CD4-positive, alpha-beta T cell treated with Interleukin-2 at 100 ng/mL for 4 hours (primary cell): ENCODE measurements around the gene NDE1.

Source experiments
- DNase-seq: peaks from one replicate; pipeline ENCODE4 v3.0.0-alpha.2; 2020; ENCODE audit warnings: low spot score

Gene NDE1

DNA sequence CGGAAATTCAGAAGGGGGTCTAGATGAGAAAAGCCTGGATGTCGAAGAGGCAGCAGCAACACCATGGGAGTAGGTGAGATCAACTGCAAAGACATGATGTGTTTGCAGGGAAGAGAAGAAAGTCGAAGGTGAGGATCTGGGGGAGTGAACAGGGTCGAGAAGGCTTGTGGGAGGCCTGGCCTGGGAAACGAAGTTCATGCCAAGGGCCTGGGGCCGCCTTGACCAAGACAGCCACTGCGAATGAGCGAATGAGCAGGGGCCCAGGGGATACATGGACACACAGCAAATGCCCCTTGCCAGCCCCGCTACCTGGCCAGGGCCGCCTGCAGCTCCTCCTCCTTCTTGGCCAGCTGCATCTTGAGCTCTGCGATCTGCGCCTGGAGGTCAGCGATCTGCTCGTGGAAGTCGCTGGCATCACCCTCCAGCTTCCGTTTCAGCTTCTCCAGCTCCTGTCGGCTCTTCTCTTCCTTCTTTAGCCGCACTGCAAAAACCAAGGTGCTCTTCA, 87.1 kb downstream of the NDE1 start:
- DNase-seq = no peak

DNA sequence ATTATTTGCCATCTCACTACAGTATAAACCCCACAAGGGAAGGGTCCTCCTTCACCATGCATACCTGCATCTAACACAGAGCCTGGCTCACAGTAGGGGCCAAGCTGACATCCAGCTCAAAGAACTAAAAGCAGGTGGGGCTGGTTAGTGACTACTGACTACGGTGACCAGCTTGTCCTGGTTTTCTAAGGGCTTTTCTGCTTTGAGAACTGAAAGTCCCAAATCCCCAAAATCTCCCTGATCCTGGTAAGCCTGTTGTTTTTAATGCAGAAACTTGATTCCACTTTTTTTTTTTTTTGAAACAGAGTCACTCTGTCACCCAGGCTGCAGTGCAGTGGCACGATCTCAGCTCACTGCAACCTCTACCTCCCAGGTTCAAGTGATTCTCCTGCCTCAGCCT, 89.4 kb downstream of the NDE1 start:
- no peak for DNase-seq

DNA sequence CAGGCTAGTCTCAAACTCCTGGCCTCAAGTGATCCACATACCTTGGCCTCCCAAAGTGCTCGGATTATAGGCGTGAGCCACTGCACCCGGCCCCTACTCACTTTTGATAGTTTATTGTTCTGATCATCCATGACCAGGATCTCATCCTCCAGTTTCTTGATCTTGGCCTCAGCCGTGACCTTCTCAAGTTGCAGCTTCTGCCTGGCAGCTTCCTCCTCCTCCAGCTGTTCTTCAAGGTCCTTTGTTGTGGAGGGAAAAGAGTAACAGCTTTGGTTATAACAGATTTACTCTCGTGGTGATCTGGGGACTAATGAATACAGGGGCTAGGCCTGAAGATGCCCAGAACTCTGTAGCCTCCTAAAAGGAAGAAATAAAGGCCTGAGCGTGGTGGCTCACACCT, 89.9 kb downstream of the NDE1 start:
- no peak for DNase-seq

- DNase-seq = no peak
Measured at GRCh38 chr16:15741207-15741871, 91.3 kb downstream of the NDE1 start.

DNA sequence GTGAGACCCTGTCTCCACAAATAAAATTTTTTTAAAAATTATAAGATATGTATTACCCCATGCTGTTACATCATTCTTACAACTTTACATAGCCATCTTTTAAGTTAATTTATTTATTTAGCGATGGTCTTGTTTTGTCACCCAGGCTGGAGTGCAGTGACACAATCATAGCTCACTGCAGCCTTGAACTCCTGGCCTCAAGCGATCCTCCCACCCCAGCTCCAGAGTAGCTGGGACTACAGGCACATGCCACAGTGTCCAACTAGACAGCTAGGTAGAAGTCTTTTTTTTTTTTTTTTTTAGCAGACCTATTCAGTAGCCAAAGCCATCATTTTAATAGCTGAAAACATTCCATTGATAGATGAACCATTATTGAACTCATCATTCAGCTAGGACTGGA, 92.7 kb downstream of the NDE1 start:
- no peak for DNase-seq

- no peak for DNase-seq
Measured at GRCh38 chr16:15743657-15744056, 93.6 kb downstream of the NDE1 start.

GRCh38 chr16:15746332-15746731, 96.3 kb downstream of the NDE1 start:
- no peak for DNase-seq

- DNase-seq = no peak
Measured at GRCh38 chr16:15747937-15748336, 97.9 kb downstream of the NDE1 start.

DNA sequence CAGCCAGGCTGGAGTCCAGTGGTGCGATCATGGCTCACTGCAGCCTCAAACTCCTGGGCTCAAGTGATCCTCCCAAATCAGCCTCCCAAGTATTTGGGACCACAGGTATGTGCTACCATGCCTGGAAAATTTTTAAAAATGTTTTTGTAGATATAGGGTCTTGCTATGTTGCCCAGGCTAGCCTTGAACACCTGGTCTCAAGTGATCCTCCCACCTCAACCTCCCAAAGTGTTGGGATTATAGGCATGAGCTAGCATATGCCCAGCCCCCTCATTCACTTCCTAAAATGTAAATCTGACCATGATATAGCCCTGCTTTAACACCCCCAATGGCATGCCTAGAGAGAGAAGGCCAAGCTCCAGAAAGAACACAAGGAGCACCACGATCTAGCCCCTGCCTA, 98.6 kb downstream of the NDE1 start:
- DNase-seq = no peak

DNA sequence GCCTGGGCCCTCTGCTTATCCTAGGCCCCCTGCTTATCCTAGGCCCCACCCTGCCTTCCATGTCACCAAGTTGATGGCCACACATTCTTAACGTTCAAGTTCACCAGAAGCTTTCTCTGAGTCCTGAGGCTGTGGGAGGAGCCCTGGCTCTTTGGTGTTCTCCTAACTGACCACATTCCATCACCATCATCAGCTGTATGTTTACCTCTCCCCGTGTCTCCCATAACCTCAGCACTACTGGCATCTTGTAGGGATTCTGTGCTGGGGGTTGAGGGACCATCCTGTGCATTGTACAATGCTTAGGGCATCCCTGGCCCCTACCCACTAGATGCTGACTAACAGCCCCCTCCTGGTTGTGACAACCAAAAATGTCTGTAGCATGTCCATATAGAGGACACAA, 99.3 kb downstream of the NDE1 start:
- no peak for DNase-seq

DNA sequence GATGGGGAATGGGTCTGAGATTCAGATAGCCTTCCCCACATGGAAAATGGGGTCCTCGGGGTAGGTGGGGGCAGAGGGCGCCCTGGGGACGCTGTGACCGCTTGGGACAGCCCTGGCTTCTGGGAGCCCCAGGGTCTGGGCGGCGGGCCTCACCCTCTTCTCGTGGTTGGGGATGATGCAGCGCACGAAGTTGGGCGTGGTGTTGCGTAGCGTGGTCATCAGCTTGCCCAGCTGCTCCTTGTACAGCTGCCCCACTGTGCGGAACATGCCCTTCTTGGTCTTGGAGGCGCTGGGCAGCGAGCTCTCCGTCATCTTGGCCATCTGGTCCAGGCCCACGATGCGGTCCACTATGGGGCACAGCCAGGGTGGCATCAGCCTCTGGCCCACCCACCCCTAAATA, 99.9 kb downstream of the NDE1 start:
- no peak for DNase-seq

- DNase-seq = no peak
Measured at GRCh38 chr16:15751940-15752339, 101.9 kb downstream of the NDE1 start.

- no peak for DNase-seq
Measured at GRCh38 chr16:15752717-15753488, 102.9 kb downstream of the NDE1 start.

DNA sequence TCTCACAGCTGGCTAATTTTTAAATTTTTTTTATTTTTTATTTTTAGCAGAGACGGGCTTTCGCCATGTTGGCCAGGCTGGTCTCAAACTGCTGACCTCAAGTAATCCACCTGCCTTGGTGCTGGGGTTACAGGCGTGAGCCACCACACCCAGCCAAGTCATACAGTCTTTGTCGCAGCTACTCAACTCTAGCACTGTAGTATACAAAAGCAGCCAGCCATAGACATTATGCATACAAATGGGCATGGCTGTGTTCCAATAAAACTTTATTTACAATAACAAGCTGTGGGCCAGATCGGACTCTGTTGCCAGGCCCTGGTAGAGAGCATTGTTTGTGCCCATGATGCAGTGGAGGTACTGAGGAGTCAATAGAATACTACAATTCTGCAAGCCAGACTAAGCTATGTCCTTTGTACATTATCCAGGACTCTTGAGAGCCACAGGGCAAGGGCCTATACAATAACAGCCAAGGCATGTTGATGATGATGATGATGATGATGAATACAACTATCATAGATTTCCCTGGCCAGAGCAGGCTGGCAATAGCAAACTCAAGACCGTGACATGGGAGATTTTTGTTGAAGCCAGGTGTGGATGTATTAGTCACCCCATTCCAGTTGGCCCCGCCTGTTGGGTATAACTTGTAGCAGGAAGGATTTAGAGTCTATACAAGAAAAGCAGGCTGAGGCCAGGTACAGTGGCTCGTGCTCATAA, 104.9 kb downstream of the NDE1 start:
- DNase-seq = no peak

DNA sequence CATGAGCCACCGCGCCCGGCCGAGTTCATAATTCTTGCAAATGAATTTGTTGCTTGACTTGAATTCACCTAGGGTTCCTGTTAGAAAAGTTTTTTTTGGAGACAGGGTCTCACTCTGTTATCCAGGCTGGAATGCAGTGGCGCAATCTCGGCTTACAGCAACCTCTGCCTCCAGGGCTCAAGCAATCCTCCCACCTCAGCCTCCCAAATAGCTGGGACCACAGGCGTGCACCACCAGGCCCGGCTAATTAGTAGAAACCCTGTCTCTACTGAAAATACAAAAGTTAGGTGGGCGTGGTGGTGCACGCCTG, 107.0 kb downstream of the NDE1 start:
- no peak for DNase-seq

- no peak for DNase-seq
Measured at GRCh38 chr16:15757630-15758251, 107.7 kb downstream of the NDE1 start.

DNA sequence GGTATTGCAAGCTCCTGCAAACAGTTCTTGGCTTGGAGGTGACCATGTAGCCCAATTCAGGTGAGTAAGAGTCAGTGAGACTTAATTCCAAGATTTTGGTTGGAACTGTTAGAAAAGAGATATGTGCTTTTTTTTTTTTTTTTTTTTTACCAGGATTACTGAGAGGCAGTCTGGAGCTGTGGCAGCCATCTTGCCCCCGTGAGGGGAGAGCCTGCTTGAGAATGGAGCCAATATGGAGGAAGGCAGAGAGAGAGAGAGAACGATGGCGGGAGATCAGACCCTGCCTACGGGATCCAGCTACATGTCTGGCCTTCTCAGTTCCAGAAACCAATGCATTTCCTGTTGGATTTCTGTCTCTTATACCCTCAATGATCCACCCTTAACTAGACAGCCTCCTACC, 109.0 kb downstream of the NDE1 start:
- no peak for DNase-seq

DNA sequence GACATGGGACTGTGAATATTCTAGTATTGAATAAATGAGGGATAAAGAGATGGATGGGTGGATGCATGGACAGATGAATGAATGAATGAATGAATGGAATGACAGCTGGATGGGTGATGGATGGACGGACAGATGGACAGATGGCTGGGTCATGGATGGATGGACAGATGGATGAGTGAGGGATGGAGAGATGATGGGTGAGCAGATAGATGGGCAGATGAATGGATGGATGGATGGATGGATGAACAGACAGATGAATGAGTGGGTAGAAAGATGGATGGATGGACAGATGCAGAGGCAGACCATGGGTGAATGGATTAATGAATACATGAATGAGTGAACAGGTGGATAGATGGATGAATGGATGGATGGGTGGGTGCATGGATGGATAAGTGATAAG, 110.1 kb downstream of the NDE1 start:
- DNase-seq = no peak

DNA sequence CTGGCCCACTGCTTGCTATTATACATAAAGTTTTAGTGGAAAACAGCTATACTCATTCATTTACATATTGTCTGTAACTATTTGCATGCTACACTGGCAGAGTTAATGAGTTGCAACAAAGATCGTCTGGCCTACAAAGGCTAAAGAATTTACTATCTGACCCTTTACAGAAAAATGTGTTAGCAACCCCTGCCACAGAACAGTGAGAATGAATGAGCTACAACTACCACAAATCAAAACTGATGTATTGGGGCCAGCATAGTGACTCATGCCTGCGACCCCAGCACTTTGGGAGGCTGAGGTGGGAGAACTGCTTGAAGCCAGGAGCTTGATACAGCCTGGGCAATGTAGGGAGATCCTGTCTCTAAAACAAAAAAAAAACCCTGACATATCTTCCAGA, 114.1 kb downstream of the NDE1 start:
- no peak for DNase-seq

DNA sequence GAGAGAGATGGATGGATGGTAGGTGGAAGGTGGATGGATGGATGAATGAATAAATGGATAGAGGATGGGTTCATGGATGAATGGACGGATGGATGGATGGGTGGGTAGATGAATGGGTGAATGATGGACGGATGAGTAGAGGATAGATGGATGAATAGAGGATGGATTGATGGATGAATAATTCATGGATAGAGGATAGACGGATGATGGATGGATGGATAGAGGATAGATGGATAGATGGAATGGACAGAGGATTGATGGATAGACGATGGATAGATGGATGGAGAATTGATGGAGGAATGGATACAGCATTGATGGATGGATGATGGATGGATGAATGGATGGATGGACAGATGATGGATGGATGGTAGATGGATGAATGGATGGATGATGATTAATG, 115.1 kb downstream of the NDE1 start:
- no peak for DNase-seq

DNA sequence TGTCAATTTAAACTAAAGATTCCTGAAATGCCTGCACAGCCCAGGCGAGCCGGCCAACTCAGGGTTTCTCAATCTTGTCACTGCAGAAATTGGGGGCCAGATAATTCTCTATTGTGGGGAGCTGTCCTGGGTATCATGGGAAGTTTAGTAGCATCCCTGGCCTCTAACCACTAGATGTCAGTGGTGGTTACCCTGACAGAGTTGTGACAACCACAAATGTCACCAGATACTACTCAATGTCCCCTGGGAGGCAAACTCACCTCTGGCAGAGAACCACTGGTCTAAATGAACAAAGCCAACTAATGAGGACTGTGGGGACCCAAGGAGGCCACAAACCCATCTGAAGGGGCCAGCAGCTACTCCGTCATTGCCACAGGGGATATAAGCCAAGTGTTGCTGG, 115.8 kb downstream of the NDE1 start:
- peak; percentile 40 for DNase-seq

DNA sequence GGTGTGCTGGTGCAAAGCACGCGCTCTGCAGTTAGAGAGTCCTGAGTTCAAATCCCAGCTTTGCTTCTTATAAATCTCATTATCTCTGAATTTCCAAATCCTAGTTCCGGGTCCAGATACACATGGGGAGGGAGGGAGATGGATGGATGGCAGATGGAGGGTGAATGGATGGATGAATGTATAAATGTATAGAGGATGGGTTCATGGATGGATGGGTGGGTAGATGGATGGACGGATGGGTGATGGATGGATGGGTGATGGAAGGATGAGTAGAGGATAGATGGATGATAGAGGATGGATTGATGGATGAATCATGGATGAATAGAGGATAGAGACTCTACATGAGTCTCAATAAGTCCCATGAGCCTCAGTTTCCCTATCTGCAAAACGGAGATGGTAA, 116.9 kb downstream of the NDE1 start:
- no peak for DNase-seq

DNA sequence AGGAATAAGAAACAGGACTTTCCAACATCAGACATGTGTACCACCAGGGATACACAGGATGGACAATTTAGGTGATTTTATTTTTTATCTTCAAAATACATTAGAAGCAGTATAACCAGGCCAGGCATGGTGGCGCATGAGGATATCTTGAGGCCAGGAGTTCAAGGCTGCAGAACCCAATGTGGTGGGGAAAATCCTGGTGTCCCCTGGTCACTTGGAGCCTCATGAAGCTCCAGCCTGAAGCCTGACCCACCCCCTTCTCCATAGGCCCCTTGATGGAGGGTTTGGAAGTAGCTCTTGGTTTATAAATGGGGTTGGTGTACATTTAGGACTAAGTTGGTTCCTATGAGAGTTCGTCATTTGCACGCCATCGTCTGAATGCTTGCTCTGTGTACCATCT, 118.2 kb downstream of the NDE1 start:
- no peak for DNase-seq
